IPS-18c (cell line): Measurements from ENCODE around the gene CLEC4A.
"Not testable (repeated sequence)": the region's sequence is repeated elsewhere in the genome, so short reads cannot be mapped to it uniquely, and the experiment has no call there.

Experiments
- H3K4me3 ChIP-seq: 2 replicates; pipeline ENCODE4 v1.7.0; 2013; ENCODE audit warnings: low read depth, mild to moderate bottlenecking, low read length, moderate library complexity; ENCODE audit not compliant: insufficient read depth
- H3K9me3 ChIP-seq: one replicate; pipeline ENCODE4 v1.6.1; 2013; ENCODE audit warnings: mild to moderate bottlenecking, low read length, moderate library complexity; ENCODE audit not compliant: control insufficient read depth, insufficient read depth

The CLEC4A gene

DNA sequence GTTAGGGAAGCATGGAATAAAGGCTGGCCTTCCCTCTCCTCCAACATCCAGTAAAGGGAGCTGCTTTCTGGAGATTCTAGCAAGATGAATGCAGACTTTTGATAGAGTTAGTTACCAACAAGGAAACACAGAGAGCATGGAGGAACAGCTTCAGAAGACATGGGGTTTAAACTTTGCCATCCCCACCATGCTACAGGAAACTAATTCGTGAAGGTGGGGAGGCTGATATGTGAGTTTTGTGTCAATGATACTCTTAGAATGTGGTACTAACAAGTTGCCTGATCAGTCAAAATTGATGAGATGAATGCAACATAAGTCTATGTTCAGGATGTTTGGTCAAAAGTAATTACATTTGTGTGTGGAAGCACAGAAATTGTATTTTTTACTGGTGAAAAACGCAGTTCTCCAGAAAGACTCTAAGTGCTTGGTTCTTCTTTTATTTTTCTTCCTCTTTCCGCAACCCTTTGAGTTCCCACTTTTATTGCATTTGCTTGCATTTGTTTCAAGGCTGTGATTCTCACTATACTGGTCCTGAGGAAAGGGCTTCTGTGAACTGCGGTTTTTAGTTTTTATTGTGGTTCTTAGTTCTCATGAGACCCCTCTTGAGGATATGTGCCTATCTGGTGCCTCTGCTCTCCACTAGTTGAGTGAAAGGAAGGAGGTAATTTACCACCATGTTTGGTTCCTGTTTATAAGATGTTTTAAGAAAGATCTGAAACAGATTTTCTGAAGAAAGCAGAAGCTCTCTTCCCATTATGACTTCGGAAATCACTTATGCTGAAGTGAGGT lies at the start of gene CLEC4A:
Gene CLEC4A (plus strand): TSS at position 494 of the 789 bp plus-strand sequence. CDS start 262 bp downstream, at position 756.
- H3K4me3 ChIP-seq: no peak within 1 kb of the TSS
- H3K9me3 ChIP-seq: no peaks in the 10 kb centered on the region

DNA sequence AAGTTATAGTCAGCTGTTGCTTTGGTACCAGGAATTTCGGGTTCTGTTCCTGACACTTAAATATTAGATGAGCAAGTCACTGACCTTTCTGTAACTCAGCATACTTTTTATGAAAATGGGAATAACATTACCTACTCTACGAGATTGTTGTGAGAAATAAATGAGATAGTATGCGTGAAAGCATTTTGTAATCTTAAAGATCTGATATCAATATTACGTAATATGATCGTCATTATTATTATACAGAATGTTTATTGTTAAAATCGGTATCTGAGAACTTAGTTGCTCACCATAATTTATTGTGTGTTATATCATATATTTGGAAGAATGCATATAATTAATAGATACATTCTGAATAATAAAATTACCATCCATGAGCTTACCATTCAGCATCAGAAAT lies 47.5 kb upstream of the CLEC4A start:
- Histone ChIP-seq H3K9me3 (no peaks in the 10 kb centered on the region), H3K4me3 (no peak overlapping the region)

DNA sequence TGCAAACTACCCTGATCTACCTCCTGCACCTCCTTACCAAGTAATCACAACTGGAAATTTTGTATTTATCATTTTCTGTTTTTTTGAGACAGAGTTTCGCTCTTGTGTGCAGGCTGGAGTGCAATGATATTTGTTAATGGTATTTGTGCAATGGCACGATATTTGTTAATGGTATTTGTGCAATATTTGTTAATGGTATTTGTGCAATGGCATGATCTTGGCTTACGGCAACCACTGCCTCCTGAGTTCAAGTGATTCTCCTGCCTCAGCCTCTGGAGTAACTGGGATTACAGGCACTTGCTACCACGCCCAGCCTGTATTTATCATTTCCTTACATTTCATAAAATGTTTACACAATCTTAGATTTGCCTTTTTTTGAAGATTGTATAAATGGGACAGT lies 47.1 kb upstream of the CLEC4A start:
- Histone ChIP-seq H3K4me3 (no peak overlapping the region), H3K9me3 (no peaks in the 10 kb centered on the region)

DNA sequence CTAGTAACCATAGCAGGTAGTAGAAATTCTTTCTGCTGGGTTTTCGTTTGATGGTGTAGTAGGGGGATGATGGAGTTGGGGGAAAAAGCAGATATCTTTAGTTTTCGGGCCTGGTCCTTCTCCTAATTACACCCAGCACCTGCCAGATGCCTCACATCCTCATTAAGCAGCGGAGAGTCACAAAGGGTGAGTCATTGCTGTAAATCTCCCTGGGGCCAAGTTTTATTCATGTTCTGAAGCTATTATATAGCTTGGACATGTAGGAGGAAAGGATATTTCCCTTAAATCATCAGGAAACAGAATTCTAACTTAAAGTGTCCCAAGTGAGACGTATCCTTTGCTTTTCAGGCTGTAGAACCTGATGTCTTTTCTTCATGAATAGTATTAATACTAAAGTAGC lies 46.2 kb upstream of the CLEC4A start:
- Histone ChIP-seq H3K9me3 (no peaks in the 10 kb centered on the region), H3K4me3 (no peak overlapping the region)

DNA sequence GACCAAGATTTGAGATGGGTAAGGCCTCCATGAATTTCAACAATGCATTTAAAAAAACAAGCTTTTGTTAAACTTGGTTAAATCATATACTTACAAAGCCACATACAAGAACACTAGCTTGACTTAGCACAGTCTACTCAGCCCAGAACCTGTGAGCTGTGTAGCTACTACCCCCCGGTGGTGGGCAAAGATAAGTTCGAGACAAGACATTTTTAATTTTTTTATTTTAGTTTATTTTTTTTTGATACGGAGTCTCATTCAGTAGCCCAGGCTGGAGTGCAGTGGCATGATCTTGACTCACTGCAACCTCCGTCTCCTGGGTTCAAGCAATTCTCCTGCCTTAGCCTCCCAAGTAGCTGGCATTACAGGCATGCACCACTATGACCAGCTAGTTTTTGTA lies 45.0 kb upstream of the CLEC4A start:
- H3K4me3 ChIP-seq: no peak overlapping the region
- no peaks in the 10 kb centered on the region for H3K9me3 ChIP-seq

DNA sequence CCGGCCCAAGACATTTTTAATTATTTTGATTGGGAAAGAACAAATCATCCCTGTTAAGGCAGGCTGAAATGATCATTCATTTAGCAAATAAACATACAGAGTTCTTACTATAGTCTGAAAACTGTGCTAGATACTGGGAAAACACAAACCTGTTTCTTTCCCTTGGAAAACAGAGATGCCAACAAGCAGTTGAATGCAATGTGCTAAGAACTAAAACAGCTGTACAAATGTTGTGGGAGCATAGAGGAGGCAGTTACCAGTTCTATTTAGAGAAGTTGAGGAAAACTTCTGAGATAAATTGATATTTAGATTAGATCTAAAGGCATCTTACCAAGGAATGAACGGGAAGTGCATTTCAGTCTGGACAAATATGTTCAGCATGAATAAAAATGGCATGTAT lies 44.5 kb upstream of the CLEC4A start:
- Histone ChIP-seq H3K9me3 (no peaks in the 10 kb centered on the region), H3K4me3 (no peak overlapping the region)

DNA sequence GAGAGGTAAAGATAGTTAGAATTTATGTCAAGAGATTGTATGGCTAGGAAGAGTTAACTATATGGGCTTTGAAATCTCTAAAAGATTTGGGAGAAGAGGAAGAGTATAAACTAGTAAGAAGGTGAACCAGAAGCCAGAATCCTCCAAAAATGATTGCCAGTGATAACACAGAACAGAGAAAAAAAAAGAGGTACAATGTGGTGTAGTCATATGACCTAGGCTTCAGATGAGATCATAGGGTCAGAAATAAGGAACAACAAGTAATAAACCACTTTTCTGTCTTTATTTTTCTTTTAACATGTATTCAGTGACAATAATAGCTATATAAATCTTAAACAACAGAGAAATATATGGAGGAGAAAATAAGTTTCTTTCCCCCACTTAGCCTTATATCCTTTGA lies 43.3 kb upstream of the CLEC4A start:
- no peaks in the 10 kb centered on the region for H3K9me3 ChIP-seq

DNA sequence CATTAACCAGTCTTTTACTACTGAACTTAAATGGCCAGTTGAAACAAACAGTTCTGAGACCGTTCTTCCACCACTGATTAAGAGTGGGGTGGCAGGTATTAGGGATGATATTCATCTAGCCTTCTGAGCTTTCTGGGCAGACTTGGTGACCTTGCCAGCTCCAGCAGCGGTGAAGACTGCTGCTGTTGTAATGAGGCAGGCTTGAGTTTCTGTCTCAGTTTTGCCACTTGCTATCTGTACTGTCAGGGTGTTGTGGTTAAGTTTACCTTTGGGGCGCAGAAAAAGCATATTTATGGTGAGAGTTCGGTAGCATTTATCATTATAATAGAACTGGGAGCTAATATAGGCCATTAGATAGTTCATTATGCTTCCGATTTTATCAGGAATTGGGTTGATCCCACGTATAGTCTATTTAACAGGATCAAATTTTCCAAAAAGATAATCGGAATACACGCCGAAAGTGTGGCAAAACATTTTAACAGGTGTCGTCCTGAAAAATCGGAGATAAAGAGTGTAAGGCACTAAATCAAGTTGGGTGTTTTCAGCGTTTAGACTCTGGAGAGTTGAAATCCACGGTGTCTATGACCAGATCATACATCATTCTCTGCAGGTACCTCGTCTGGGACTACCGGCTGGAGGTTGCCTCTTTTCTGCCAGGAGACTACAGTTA lies 42.0 kb upstream of the CLEC4A start:
- Histone ChIP-seq H3K9me3 (no peaks in the 10 kb centered on the region), H3K4me3 (peak overlapping the region; percentile 86)

More for the DNA sequence above, 43.3 kb upstream of the CLEC4A start:
- no peak overlapping the region for H3K4me3 ChIP-seq

DNA sequence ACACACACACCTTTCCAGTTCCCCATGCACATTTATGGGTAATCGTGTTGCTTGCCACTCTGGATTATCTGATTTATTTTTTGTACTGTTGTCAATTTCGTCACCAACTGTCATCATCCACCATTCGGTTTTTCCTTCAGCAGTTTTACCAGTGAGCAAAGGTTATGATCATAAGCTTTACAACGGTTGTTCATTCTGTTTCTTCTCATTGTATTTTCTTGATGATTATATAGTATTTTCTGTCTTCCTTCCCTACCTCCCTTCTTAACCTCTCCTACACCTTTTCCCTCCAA lies 40.7 kb upstream of the CLEC4A start:
- Histone ChIP-seq H3K4me3 (peak overlapping the region; percentile 86), H3K9me3 (no peaks in the 10 kb centered on the region)

DNA sequence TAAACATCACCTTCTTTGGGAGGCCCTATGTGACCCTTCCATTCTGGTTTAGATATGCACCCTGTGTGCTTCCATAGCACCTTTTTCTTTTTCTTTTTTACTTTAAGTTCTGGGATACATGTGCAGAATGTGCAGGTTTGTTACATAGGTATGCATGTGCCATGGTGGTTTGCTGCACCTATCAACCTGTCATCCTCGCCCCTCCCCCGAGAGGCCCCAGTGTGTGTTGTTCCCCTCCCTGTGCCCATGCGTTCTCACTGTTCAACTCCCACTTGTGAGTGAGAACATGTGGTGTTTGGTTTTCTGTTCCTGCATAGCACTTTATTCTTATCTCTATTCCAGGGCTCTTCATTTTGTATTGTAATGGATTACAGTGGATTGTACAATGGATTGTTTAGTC lies 39.1 kb upstream of the CLEC4A start:
- not testable (repeated sequence) for H3K9me3 ChIP-seq, H3K4me3 ChIP-seq

DNA sequence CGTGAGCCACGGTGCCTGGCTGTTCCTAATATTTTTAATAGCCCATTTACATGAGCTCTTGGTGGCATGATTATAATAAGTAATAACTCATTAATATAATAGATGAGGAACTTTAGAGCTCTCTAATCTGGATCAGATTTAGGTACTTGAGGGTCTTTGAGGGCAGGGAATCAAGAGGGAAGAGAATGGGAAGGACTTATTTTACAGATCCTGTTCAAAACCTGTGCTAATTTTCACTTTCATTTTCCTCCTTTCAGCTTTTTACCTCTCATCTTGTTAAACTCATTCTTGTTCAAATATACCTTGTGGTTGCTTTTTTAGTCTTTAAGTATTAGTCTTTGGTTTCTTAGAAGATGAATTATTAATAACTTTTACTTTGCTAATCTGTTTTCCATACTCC lies 35.8 kb upstream of the CLEC4A start:
- H3K9me3 ChIP-seq: no peaks in the 10 kb centered on the region

DNA sequence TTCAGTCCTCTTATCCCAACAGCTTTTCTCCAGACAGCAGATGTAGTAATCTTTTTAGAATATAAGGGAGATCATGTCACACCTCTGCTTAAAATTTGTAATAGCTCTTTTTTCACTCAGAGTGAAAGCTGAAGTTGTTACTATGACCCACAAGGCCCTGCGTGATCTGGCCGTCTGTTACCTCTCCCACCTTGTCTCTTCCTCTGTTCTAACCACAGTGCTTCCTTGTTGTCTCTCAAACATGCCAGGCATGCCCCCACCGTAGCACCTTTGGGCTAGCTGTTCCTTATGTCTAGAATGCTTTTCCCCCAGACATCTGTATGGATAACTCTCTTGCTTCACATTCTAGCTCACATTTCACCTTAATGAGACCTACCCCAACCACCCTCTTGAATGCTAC lies 34.8 kb upstream of the CLEC4A start:
- H3K4me3 ChIP-seq: no peak overlapping the region

More for the DNA sequence above, 35.8 kb upstream of the CLEC4A start:
- no peak overlapping the region for H3K4me3 ChIP-seq

DNA sequence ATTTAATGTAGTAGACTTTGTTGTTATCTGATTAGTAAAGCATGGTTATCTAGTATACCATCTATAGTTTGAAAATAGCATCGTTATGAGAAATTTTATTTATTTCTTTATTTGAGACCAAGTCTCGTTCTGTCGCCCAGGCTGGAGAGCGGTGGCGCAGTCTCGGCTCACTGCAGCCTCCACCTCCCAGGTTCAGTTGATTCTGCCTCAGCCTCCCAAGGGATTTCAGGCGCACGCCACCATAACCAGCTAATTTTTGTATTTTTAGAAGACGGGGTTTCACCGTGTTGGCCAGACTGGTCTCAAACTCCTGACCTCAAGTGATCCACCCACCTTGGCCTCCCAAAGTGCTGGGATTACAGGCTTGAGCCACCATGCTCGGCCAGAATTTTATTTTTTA lies 34.1 kb upstream of the CLEC4A start:
- H3K9me3 ChIP-seq, H3K4me3 ChIP-seq: not testable (repeated sequence)

More for the DNA sequence above, 34.8 kb upstream of the CLEC4A start:
- H3K9me3 ChIP-seq: no peaks in the 10 kb centered on the region

DNA sequence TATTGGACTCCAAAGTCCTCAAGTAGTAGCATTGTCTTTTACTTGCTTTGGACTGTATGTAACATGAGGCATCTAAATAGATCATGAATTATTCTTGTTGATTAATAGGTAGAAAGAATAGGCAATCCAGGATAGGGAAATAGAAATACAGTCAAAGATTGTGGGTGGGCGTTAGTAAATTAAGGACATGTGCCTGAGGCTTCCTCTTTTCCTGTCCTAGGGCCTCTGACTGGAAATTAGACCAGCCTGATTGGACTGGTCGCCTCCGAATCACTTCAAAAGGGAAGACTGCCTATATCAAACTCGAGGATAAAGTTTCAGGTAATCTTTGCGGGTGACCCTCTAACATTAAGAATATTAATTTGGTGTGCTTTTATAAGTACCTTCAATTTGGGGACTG lies 33.7 kb upstream of the CLEC4A start:
- H3K9me3 ChIP-seq: no peaks in the 10 kb centered on the region
- no peak overlapping the region for H3K4me3 ChIP-seq

DNA sequence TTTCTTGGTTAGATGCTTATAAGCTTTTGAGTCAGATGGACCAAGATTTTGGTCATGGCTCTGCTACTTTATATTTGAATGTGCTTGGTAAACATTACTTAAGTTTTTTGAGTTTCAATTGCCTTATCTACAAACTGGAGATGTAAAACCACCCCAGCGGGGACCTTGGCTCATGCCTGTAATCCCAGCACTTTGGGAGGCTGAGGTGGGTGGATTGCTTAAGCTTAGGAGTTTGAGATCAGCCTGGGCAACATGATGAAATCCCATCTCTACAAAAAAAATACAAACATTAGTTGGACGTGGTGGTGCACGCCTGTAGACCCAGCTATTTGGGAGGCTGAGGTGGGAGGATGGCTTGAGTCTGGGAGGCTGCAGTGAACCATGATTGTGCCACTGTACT lies 30.1 kb upstream of the CLEC4A start:
- Histone ChIP-seq H3K9me3 (no peaks in the 10 kb centered on the region), H3K4me3 (no peak overlapping the region)

DNA sequence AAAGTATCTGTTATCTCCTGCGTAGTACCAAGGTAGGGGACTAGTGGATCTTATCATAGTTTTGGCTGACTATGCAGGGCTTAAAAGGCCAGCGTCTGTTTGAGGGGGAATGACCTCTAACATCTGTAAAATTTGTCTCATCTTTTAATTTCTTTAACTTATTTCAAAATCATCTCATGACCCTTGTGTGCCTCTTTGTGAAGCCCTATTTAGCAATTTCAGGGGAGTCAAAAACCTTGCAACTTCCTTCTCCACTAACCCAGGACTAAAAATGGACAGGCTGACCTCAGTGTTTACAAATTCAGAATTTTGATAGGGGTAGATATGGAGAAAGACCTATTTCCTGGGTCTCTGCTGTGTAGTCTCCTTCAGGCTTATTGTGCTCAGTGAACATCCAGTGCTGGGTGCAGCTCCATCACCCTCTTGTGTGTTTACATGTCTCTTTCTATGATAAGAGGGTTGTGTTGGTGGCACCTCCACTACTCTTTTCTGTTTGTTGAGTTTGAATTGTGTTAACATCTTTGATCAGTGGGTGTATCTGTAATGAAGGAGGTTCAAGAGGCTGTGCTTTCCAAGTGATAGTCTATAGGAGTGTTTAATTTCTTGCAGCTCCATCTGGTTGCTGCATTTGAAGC lies 27.0 kb upstream of the CLEC4A start:
- no peaks in the 10 kb centered on the region for H3K9me3 ChIP-seq
- H3K4me3 ChIP-seq: no peak overlapping the region

DNA sequence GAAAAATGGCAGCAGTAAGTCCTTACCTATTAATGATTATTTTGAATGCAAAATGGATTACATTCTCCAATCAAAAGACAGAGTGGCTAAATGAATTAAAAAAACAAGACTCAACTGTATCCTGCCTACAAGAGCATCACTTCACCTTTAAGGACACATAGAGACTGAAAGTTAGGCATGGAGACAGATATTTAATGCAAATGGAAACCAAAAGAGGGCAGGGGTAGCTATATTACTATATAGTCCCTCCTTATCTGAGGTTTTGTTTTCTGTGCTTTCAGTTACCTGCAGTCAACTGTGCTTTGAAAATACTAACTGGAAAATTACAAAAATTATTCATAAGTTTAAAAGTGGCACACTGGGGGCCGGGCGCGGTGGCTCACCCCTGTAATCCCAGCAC lies 24.2 kb upstream of the CLEC4A start:
- H3K9me3 ChIP-seq: no peaks in the 10 kb centered on the region
- no peak overlapping the region for H3K4me3 ChIP-seq

DNA sequence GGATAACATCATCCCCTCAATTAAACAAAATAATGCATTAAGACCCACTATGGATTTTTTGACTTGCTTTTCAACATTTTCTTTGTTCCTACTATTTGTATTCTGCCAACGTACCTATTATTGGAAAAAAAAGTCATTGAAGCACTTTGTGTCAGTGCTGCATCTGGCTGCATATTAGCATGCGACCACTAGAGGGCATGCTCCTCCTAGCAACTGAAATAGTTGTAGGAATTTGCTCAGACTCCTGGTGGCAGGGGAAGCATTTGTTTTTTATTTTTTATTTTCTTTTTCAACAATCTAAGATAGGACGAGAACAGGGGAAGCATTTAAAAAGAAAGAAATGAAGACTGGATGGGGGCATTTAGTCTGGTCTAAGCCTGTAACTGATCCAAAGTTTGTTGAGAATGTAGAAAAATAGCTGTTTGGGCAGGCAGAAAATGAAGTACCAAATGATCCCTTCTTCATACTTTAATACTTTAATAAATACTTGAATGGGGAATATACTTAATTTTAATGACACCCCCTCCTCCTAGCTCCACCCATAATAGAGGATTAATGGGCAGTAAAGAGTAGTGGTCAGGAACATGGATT lies 14.5 kb upstream of the CLEC4A start:
- no peak overlapping the region for H3K4me3 ChIP-seq
- no peaks in the 10 kb centered on the region for H3K9me3 ChIP-seq
